K562 treated with DMSO at 1 percent for 48 hours (cell line): ENCODE results near the gene SUPT4H1. TPM values are rescaled to one million over a fixed set of nuclear protein-coding genes. Genes with fewer than 3 reads are reported as not detected.

Source experiments
- total RNA-seq: library from RNA; unstranded; fragments of 300-600 nt; gene quantifications from 2 replicates; pipeline ENCODE4 v1.2.3, GENCODE V29; 2022; ENCODE audit warnings: low replicate concordance; ENCODE audit errors: extremely low read depth

SUPT4H1 gene
- not detected in 2 replicates for total RNA-seq

GRCh38 chr17:58351831-58352595 is at the start of gene SUPT4H1:
SUPT4H1 (minus strand) TSS chr17:58352201; CDS start chr17:58352135, 66 bp downstream.

GRCh38 chr17:58328195-58329034 is 23.6 kb downstream of the SUPT4H1 start, which contains the start of gene TSPOAP1:
TSPOAP1 (minus strand) TSS chr17:58328795; CDS start chr17:58327920, 875 bp downstream.

Other genes starting within 250 kb of the SUPT4H1 start
- not detected in 2 replicates for gene OR4D1, start 203.8 kb downstream of the SUPT4H1 start, total RNA-seq
- not detected in 2 replicates for gene OR4D2, start 185.2 kb downstream of the SUPT4H1 start, total RNA-seq
- gene EPX, start 159.5 kb downstream of the SUPT4H1 start, total RNA-seq: not detected in 2 replicates
- gene MKS1, start 132.9 kb downstream of the SUPT4H1 start, total RNA-seq: not detected in 2 replicates
- gene LPO, start 113.6 kb downstream of the SUPT4H1 start, total RNA-seq: not detected in 2 replicates
- not detected in 2 replicates for gene MPO, start 71.3 kb downstream of the SUPT4H1 start, total RNA-seq
- gene TSPOAP1, start 23.4 kb downstream of the SUPT4H1 start, total RNA-seq: not detected in 2 replicates
- not detected in 2 replicates for gene RNF43, start 65.3 kb upstream of the SUPT4H1 start, total RNA-seq
- gene HSF5, start 136.2 kb upstream of the SUPT4H1 start, total RNA-seq: not detected in 2 replicates
- not detected in 2 replicates for gene MTMR4, start 162.4 kb upstream of the SUPT4H1 start, total RNA-seq